Hippocampal formation (tissue), 2 donors: ENCODE measurements around the gene FAM20C.
"Not testable (repeated sequence)": the region's sequence is repeated elsewhere in the genome, so short reads cannot be mapped to it uniquely, and the experiment has no call there.

Experiments
- DNase-seq, 2 donors: peaks; one replicate each; lab custom pipeline; 2025; lab: John Stamatoyannopoulos, UW

The FAM20C gene

DNA sequence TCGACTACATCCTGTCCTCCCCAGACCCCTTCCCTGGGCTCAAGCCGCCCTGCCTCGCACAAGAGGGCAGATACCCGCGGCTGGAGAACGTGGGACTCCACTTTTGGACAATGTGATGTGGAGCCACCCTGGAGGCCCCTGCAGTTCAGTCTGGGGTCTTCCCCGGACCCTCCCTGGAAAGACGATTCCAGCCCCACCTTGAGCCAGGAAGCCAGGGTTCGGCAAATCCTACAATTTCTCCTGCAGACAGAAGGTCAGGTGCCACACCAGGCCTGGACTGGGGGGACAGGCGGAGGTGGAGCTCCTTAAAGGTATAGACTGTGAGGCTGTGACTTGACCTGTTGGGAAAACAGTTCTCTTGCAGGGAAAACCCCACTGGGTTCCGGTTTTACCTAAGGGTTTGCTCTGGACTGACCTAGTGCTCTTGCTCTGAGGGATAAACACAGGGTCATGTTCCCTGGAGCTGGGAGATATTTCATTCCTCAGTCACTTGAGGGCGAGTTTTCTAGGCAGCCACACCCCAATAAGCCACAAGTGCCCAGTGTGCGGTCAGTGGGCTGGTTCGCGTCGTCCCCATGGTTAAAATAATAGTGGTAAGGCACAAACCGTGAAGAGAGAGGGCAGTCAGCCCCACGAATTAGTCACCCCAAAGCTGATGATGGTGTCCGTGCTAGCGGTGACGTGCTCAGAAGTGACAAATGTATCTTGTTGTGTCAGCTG, 99.2 kb downstream of the FAM20C start:
- no peak for DNase-seq

DNA sequence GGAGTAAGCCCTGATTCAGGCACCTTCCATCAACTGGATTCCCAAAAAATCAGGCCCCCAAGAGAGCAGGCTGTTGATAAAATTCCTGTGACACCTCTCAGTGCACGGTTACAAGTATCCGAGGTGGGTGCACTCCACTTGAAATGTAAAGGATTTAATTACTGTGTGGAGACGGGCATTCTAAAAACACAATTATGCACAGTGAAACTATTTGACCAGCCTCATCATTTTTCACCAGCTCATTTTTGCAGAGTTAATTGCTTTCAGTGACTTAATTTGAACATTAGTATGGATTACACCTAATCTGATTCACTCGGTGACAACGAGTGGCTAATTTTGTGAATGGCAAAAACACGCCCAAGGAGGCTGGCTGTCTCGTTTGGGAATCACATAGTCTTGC, 99.9 kb downstream of the FAM20C start:
- no peak for DNase-seq

DNA sequence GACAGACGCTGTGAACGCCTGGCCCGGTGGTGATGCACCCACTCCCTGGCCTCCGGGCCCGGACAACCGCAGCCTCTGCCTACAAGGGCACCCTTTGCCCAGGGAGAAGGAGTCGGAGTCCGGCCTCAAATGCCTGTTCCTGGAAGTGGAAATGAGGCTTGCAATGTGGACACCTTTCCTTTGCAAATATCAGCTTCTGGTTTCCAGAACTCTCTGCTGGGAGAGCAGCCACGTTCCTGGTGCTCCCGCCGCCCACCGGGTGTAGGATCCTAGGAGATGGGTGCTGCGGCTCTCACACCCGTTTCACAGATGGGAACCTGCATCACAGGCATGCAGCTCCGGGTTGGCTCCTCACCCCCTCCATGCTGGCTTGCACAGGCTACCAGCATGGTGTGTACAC, 100.5 kb downstream of the FAM20C start:
- no peak for DNase-seq

DNA sequence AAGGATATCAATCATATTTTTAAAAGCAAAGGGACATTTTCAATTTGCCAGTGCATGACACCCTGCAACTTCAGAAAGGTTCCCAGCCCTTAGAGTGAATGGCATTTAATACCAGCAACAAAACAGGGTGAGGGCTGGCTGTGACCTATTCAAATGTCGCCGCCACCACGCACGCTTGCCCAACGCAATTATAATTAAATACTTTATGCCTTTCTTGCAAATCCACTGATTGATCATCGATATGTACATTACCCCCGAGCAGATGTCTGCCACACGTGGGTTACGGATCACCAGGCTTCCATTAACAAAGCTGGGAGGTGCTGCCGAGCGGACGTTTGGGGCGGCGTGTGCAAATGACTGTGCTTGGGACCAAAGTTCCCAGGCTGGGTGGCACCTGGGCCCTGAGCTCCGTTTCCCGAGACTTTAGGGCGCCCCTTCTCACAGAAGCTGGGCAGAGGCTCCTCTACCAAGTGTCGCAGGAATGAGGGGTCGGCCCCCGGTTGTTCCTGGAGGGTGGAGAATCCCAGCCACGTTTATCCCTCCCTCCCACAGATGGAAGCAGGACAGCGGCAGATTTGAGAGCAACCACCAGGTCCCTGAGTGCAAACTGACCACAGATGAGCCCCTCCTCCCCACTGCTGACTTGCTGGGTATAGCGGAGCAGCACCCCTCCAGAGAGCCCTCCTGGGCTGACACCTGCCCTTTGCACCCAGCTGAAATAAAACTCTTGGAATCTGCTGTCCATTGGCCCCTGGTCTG, 101.5 kb downstream of the FAM20C start:
- no peak for DNase-seq

DNA sequence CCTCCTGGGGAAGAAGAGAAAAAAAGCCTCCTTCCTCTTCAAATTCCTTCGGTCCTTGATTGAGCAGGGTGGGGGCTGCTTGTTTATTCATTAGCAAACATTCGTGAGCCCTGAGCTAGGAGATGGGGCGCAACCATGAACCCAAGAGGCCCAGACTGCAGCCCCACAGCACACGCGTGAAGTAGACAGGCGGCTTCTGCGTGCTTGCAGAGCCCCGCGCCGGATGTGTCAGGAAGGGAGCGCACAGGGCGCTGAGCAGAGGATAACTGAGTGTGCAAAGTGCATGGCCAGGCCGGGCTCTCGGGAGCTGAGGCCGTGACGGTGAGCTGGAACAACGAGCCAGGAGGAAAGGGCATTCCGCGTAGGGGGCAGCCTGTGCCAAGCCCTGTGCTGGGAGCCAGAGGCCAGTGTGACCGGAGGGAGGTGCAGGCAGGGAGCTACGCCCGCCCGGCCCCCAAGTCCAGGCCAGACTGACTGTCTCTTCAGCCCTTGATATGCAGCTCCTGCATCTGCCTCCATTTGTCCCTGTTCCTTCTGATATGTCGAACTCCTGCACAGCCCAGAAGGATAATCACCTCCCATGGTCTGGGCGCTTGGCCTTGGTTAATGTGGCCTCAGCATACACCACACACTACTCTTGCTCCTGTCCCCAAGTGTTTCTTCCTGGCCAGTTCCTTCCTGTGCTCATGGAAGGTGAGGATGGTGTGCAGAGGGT, 102.2 kb downstream of the FAM20C start:
- DNase-seq: no peak

DNA sequence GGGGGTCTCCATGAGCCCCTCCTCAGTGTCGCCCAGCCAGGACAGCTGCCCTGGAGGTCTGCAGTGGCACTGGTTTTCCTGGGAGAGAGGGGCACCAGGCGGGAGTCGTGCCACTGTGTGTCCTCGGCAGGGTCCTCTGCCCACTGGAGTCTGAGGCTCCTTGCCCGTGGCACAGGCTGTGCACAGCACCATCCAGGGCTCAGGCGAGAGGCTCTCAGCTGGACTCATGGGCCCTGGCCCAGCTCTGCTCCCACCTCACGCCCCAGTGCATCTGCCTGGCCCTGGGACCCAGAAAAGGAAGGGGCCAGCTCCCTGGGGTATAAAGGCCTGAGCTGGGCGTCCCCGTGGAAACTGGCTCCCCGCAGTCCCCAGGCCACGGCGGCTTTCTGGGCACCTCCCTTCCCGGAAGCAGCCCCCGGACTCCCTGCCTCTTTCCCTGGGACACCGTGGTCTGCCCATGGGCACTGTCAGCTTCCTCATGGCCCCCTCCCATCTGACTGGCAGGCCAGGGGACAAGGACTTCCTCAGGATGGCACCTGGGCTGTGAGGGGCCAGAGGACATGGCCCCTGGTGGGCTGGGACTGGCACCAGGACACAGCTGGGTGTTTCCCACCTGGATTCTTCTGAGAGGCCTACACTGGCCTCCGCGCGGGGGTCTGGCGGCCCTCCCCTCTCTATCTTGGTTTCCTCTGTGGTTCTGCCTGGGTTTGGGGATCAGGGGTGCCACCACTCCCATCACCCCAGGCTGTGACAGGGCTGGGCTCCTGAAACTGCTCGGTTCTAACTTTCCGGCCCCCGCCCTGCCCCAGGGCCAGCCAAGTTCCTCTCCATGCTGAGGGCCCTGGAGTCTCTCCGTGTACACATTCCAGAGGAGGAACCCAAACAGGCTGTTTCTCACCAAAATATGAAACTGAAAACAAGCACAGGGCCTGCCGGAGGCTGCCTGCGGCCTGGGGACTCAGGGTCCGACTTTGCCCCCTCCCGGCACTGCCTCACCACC, 103.1 kb downstream of the FAM20C start:
- no peak for DNase-seq

DNA sequence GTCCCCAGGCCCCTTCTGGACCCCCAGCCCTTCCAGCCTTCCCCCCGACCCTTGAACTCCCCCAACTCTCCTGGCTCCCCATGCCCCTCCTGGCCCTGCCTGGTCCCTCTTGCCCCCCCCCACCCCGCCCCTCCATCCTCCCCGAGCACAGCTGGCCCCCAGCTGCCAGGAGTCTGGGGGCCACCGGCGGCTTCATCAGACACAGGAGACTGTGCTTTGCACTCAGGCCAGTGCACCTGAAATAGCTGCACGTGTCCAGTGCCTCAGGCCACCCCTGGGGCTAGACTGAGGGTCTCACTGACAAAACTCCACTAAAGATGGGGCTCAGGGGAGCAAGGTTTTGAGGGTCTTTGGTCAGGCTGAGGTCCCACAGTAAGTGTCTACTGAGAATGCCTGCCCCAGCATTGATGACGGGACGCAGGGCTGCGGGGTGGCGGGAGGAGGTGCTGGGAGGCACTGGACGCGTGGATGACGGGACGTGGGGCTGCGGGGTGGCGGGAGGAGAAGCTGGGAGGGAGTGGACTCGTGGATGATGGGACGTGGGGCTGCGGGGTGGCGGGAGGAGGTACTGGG, 104.1 kb downstream of the FAM20C start:
- no peak for DNase-seq

DNA sequence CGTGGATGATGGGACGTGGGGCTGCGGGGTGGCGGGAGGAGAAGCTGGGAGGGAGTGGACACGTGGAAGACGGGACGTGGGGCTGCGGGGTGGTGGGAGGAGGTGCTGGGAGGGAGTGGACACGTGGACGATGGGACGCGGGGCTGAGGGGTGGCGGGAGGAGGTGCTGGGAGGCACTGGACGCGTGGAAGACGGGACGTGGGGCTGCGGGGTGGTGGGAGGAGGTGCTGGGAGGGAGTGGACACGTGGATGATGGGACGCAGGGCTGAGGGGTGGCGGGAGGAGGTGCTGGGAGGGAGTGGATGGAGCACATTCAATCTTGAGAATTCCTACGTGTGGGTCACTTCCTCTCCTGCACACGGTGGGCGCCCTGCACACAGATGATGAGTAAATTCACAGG, 104.8 kb downstream of the FAM20C start:
- DNase-seq: not testable (repeated sequence)

DNA sequence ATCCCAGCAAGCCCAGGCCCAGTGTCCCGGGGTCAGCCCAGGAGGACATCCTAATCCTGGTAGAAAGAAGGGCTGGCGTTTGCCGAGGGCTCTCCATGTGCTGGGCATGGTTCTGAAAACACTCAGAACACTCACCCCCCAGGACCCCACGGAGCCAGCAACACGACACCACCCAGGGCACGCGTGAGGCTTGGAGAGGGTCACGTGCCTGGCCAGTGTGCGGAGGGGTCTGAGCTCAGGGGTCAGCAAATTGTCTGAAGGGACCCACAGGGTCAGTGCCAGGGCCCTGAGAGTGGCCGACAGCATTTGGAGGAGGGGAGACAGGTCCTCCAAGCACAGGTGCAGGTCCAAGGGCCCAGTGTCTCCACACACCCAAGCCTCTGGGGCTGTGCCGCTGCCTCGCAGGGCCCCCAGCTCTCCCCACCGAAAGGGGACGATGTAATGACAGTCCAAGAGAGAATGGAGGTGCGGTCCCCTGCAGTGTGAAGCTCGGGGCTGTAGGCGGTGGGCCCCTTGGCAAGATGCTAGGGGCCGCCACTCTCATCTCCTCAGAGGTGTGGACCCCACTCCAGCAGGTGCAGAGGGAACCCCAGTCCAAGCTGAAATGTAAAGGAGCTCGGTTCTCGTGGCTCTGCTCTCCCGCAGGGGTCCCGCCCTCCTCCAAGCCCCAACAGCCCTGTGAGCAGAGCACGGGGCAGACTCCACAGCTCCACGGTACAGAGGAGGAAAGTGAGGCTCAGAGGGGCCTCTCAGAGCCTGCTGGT, 105.4 kb downstream of the FAM20C start:
- DNase-seq: no peak

DNA sequence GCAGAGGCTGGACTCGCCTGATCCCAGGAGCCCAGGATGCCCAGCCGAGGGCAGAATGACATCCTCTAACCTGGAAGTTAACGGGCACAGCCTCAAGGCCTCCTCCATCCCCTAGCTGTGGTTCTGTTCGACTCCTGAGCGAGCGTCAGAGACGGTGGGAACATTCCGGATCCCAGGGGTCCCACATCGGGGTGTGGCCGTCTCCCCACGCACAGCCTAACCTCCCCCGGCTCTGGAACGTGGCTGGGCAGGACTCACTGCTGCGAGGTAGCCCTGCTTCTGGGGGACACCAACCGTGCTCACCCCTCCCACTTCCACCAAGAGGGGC, 106.0 kb downstream of the FAM20C start:
- DNase-seq: no peak

DNA sequence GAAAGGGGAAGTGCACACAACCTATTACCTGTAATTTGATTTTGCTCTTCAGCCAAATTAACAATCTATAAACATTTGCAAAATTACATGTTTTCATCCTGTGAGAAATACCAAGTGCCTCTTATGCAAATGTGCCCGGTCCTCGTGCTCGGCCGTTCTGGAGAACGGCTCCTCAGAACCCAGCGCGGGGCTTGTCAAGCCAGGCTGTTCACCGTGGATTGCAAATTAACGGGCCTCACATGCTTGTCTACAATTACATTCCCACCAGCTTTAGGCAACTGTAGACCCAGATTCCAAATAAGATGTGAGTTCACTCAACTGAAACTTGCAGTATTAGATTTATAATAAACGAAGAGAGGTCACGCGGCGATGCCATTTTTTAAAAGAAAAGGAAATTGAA, 106.4 kb downstream of the FAM20C start:
- no peak for DNase-seq

DNA sequence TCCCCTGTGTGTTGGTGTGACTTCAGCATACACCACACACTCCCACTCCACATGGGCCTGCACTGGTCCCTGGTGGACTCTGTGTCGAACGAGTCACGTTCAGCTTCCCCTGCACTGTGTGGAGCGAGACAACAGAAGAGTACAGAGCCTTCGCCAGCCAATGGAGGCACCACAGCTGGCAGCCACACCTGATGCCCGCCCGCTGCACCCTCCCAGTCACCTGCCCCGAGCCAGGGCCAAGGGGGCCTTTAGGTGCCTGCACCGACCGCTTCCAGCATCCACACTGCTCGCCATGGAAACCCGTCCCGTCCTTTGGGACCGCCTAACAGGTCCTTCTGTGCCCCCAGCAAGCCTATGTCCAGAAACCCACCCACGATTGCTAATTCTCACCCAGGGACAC, 106.8 kb downstream of the FAM20C start:
- DNase-seq: no peak

DNA sequence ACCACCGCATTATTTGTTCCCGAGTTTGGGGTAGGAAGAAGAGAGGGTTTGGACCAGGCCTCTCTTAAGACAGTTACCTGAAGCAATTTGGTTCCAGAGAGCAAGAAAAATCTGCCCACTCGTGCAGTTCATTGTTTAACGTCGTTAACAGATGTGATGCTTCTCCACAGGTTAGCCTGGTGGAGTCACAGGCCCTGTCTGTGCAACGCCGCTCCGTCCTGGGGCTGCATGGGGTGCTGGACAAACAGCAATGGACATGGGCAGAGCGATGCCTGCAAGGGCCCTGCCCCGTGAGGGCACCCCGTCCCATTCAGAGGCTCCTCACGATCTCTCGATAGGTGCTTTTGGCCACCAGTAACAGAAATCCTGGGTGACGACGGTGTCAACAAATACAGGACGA, 107.3 kb downstream of the FAM20C start:
- no peak for DNase-seq

DNA sequence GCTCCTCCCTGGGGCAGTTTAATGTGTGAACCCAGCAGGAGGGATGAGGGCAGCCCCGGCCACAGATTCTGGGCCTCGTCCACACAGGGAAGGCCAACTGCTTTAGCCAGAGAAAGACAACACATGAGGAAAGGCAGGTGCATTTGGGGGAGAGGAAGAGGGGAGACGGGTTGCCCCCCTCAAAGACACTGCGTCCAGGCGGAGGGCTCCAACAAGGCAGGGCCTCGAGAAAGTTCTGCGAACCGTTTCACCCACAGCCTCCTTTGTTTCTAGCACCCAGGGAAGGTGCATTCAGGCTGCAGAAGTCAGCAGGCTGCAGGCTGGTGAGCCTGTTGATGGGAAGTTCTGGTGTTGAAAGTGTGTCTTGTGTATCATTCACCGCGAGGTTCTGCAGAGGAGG, 107.7 kb downstream of the FAM20C start:
- DNase-seq: no peak

DNA sequence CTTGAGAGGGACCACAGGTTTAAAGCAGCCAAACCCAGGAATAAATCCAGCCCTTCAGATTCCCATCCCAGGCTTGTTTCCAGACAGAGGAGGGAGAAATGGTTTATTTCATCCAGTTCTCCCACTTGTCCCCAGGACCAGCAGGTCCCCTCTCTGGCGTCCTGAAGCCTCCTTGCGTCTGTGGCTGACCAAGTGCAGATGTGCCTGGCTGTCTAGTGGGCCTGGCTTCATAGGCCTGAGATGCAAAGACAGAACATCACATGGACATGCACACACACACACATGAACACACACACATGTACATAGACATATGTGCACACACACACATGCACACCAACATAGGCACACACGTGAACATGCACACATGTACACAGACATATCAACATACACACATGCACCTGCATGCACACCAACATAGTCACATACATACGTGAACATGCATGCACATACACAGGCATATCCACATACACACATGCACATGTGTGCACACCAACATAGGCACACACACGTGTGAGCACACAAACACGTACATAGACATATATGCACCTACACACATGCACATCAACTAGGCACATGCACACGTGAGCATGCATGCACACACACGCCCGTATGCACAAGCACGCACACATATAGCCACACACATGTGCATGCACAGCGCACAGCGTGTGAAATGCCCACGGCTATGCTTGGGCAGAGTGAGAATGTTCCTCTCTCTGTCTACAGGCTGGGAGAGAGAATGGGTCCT, 108.3 kb downstream of the FAM20C start:
- DNase-seq: no peak

DNA sequence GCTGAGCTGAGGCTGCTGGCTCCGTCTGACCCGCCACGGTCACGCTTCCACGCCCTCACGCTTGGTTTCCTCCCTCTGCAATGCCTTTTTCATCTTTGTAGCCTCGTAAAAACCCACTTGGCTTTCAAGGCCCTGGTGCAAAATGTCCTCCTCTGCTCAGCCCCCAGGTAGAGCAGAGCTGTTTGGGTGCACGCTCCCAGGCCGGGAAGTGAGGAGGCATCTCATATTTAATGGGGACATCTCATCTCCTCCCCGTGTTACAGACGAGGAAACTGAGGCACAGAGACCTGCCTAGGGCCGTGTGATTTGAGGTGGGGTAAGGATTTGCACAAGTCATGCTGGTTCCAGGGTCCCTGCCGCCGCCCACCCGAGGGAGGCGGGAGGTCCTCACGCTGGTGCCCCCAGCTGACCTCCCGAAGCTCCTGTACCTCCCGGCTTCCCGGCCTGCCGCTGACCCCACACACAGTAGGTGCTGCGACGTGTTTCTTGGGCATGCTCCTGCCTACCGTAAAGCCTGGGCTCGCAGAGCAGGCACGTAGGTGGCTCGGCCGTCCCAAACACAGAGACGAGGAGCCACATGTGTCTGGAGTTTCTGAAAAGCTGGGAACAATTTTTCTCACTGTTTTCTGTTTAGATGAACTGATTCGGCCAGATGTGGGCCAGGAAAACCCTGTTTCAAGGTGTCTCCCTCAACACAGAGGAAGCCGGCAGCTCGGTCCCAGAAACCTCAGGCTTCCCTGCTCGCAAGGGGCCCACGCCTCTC, 109.1 kb downstream of the FAM20C start:
- no peak for DNase-seq

DNA sequence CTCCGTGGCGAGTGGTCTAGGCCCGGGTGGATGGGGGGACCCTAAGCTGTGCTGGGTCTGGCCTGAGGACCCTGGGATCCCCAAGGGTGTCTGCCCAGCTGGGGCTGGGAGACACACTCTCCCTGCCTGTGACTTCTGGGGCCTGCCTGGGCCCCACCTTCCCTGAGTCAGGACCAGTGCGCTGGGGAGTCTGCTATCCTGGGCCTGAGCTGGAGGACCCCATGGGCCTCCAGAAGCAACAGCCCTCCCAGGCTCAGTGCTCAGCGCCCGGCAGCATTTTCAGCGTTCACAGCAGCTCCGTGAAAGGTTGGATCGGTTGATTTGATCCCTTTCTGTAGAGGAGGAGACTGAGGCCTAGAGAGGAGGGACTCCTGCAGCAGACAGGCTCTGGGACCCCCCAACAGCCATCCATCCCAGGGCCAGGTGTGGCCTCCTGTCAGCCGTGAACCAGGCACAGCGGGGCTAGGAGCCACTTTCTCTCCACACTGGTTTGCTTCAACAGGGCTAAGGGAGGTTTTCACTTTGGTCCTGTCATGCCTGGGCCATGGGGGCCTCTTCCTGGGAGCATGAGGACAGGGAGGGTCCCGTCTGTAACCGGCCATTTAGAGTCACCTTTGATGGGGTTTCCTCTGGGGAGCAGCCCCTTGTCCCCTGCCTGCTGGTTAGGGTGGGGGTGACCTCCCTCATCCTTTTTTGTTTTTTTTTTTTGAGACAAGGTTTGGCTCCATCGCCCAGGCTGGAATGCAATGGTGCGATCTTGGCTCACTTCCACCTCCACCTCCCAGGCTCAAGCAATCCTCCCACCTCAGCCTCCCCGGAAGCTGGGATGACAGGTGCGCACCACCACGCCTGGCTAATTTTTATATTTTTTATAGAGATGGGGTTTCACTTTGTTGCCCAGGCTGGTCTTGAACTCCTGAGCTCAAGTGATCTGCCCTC, 110.0 kb downstream of the FAM20C start:
- no peak for DNase-seq

DNA sequence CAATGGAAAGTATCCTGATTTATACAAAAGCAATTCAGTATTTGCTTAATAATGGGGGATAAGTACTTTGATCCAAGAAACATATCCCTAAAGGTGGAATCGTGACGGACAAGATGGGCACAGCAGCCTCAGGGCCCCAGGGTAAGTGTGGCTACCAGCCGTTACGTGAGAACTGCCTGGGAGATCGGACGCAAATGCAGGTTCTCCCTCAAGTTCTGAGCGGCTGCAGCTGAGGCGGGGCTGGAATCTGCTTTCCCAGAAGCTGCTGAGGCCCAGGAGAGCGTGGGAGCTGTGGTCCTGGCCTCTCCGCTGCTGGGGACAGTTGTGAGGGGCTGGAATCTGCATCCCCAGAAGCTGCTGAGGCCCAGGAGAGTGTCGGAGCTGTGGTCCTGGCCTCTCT, 111.1 kb downstream of the FAM20C start:
- DNase-seq: no peak
